Brain pericyte (primary cell): ENCODE data around the gene PALD1.
"Not testable (repeated sequence)": the region's sequence is repeated elsewhere in the genome, so short reads cannot be mapped to it uniquely, and the experiment has no call there.

Experiments
- DNase-seq: peaks from one replicate; pipeline ENCODE4 v3.0.0-alpha.2; 2012; ENCODE audit warnings: low read depth, low spot score

Gene PALD1

GRCh38 chr10:70602665-70603448 is 124.3 kb downstream of the PALD1 start, which contains the start of gene PRF1:
Gene PRF1, minus strand, starts transcription at chr10:70602741. Its CDS starts 1,839 bp downstream, at chr10:70600902.
- DNase-seq: no peak

DNA sequence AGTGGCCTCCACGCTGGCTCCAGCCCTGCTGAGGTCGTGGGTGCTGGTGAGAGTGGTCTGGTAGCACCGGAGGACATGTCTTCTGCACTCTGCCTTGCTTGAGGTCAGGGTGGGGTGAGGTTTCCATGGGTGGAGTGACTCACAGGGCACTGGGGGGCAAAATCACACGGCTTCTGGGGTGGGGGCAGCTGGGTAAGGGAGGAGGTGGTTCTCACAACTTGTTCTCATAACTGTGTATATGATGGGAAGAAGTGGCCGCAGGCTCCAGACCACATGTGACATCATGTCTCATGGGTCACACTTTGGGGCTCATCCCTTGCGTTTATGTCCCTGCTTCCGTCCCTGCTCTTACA is 124.9 kb downstream of the PALD1 start:
- DNase-seq: no peak

DNA sequence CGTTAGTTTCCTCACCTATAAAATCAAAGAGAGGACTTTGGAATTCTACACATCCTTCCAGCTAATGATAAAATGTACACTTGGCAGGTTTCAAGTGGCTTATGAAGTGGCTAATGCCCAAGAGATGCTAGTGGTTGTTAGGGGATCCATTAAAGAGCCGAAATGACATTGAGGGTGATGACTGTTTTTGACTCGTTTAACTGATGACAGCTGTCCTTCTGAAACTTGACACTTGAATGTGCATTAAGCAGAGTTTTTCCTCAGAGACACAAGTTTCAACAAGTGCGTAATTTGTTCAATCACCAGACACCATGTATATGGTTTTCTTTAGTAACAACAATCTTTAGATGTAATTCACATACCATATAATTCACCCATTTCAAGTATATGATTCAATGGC is 125.5 kb downstream of the PALD1 start:
- no peak for DNase-seq

DNA sequence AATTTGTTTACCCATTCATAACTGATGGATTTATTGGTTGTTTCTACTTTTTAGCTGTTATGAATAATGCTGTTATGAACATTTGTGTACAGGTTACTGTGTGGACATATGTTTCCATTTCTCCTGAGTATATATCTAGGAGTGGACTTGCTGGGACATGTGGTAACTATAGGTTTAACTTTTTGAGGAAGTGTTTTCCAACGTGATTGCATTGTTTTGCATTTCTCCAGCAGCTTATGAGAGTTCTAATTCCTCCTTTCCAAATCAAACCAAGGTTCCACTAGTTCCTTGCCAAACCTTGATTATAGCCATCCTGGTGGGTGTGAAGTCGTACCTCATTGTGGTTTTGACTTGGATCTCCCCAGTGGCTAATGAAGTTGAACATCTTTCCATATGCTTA is 126.6 kb downstream of the PALD1 start:
- DNase-seq: no peak

- DNase-seq: no peak
These were observed 129.4 kb downstream of the PALD1 start for GRCh38 chr10:70607936-70608335.

- no peak for DNase-seq
These were observed 135.4 kb downstream of the PALD1 start for GRCh38 chr10:70613941-70614340.

- DNase-seq: not testable (repeated sequence)
These were observed 135.8 kb downstream of the PALD1 start for GRCh38 chr10:70614364-70614763.

GRCh38 chr10:70615211-70615610 is 136.6 kb downstream of the PALD1 start:
- no peak for DNase-seq

DNA sequence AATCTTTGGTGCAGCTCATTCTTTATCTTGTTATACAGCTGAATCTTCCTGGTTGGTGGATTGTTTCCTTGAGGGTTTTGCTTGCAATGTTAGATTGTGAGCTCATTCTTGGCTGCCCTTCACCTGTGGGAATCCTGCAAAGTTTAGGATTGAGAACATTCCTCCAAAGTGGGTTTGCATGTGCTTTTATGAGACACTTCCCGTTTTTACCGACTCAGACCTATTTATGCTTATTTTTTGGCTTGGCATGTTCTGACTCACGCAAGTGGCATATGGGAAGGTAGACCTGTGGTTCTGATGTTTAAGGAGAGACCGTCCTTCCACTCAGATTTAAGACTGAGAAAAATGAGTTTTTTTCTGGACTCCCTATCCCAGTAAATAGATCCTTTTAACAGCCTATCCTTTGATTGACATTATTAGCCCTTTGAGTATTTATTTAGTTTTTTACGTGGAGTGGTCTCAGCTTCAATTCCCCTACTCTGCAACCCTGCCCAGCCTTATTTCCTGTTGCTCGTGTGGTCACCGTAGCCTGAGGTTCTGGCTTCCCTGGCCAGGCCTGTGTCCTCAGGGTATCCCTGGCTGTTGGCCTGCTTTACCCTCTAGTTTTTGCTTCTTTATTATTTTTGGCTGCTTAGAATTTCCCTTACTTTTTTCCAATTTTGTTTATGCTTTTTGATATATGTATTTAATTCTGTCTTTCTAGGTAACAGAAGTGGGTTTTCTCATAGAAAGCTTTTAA is 137.4 kb downstream of the PALD1 start:
- no peak for DNase-seq

DNA sequence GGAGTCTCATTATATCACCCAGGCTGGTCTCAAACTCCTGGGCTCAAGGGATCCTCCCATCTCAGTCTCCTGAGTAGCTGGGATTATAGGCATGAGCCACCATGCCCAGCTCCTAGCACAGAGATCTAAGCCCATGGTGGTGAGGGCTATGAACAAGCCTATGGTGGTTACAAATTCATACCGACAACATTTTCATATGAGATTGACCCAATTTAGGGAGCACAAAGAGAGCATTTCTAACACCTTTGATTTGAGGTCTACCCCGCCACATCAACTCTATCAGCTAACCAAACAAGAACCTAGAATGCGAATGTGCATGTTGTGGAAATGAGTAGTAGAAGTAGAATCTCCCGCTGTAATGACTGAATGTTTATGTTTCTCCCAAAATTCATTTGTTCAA is 138.2 kb downstream of the PALD1 start:
- DNase-seq: no peak
